Small intestine (tissue), 16 donors: ENCODE data around the gene SPC24. TPM values are rescaled to one million over a fixed set of nuclear protein-coding genes. Genes with fewer than 3 reads are reported as not detected.

ENCODE experiments used
- DNase-seq, 2 donors: peaks; one replicate each; pipeline versions ENCODE4 v3.0.0 to v3.0.0-alpha.2; 2013
- FAIRE-seq: peaks from 2 replicates; lab custom pipeline; 2012; peaks lifted over from hg19 to GRCh38; lab: Jason Lieb, UNC
- H3K27ac ChIP-seq, 3 donors: one replicate each; pipeline ENCODE4 v1.5.1; 2013; ENCODE audit warnings: low read length in 2 of 3, mild to moderate bottlenecking in 2 of 3, control low read depth in 1 of 3, inconsistent platforms in 1 of 3, low read depth in 1 of 3, moderate library complexity in 1 of 3
- H3K27me3 ChIP-seq, 3 donors: one replicate each; pipeline ENCODE4 v1.6.1; 2013; ENCODE audit warnings: low read length in 3 of 3, inconsistent platforms in 1 of 3; ENCODE audit not compliant: control insufficient read depth in 3 of 3, insufficient read depth in 3 of 3
- H3K36me3 ChIP-seq, 3 donors: one replicate each; pipeline ENCODE4 v1.6.1; 2013; ENCODE audit warnings: low read length in 3 of 3, inconsistent platforms in 1 of 3, low read depth in 1 of 3, mild to moderate bottlenecking in 1 of 3, moderate library complexity in 1 of 3; ENCODE audit not compliant: control insufficient read depth in 3 of 3, insufficient read depth in 2 of 3
- H3K4me1 ChIP-seq, 3 donors: one replicate each; pipeline ENCODE4 v1.6.1; 2013; ENCODE audit warnings: low read length in 2 of 3, inconsistent platforms in 1 of 3, low read depth in 1 of 3, mild to moderate bottlenecking in 1 of 3, moderate library complexity in 1 of 3; ENCODE audit not compliant: control insufficient read depth in 3 of 3, insufficient read depth in 2 of 3
- H3K4me3 ChIP-seq, 3 donors: one replicate each; pipeline ENCODE4 v1.5.1; 2013; ENCODE audit warnings: low read length in 3 of 3, control low read depth in 1 of 3, inconsistent platforms in 1 of 3, low read depth in 1 of 3, mild to moderate bottlenecking in 1 of 3, moderate library complexity in 1 of 3
- H3K9me3 ChIP-seq, 2 donors: one replicate each; pipeline ENCODE4 v1.6.1; 2013; ENCODE audit warnings: low read depth in 1 of 2, low read length in 1 of 2; ENCODE audit not compliant: control insufficient read depth in 2 of 2, insufficient read depth in 1 of 2
- WGBS, 3 donors: extraction: QIAGEN DNeasy Blood & Tissue Kit; methylation state at CpG; one replicate each; pipeline ENCODE4 v1.1.7; 2013; 5-methylcytosine and 5-hydroxymethylcytosine counted together
- long read RNA-seq, 10 donors: transcript quantifications; one replicate each; lab custom pipeline, GENCODE V29; 2026
- polyA plus RNA-seq, 4 donors: library from polyadenylated mRNA; stranded (reverse) in 3 of 4; unstranded in 1 of 4; fragments of 200-250 nt in 3 of 4; fragments of 120-200 nt in 1 of 4; gene quantifications; one replicate each; pipeline versions ENCODE4 v1.2.1 to v1.2.3, GENCODE V29; 2013
- donor health status: healthy with polysubstance abuse.
- donor health status: control.
- donor health status: control.
- donor health status: Bipolar disorder and iron deficiency.
- donor health status: healthy.

Gene SPC24
- polyA plus RNA-seq = 10 to 100 TPM in 1 of 4 donors, 1 to 10 TPM in 1, under 1 TPM in 2; 0.27 to 10.9 (median 4.2) TPM
- long read RNA-seq, donor 1 = 0 reads
- long read RNA-seq, donor 2, partial matches to known transcripts = 0 of 2 reads
- long read RNA-seq, donor 2, other reads (novel, unspliced or antisense) = 0 of 2 reads
- long read RNA-seq, donor 3, partial matches to known transcripts = 0 of 1 reads
- long read RNA-seq, donor 3, other reads (novel, unspliced or antisense) = 0 of 1 reads
- long read RNA-seq, donor 4, partial matches to known transcripts = 0 of 1 reads
- long read RNA-seq, donor 4, other reads (novel, unspliced or antisense) = 0 of 1 reads
- long read RNA-seq, donor 5 = 0 reads
- long read RNA-seq, donor 6, partial matches to known transcripts = 23 of 24 reads
- long read RNA-seq, donor 6, other reads (novel, unspliced or antisense) = 0 of 24 reads
- long read RNA-seq, donor 7, transcript SPC24-206 (5 exons, 2,315 nt) = major isoform, 11 of 12 reads
- long read RNA-seq, donor 7, partial matches to known transcripts = 0 of 12 reads
- long read RNA-seq, donor 7, other reads (novel, unspliced or antisense) = 0 of 12 reads
- long read RNA-seq, donor 8, partial matches to known transcripts = 10 of 10 reads
- long read RNA-seq, donor 8, other reads (novel, unspliced or antisense) = 0 of 10 reads
- long read RNA-seq, donor 9 = 0 reads
- long read RNA-seq, donor 10, partial matches to known transcripts = 0 of 3 reads
- long read RNA-seq, donor 10, other reads (novel, unspliced or antisense) = 0 of 3 reads

DNA sequence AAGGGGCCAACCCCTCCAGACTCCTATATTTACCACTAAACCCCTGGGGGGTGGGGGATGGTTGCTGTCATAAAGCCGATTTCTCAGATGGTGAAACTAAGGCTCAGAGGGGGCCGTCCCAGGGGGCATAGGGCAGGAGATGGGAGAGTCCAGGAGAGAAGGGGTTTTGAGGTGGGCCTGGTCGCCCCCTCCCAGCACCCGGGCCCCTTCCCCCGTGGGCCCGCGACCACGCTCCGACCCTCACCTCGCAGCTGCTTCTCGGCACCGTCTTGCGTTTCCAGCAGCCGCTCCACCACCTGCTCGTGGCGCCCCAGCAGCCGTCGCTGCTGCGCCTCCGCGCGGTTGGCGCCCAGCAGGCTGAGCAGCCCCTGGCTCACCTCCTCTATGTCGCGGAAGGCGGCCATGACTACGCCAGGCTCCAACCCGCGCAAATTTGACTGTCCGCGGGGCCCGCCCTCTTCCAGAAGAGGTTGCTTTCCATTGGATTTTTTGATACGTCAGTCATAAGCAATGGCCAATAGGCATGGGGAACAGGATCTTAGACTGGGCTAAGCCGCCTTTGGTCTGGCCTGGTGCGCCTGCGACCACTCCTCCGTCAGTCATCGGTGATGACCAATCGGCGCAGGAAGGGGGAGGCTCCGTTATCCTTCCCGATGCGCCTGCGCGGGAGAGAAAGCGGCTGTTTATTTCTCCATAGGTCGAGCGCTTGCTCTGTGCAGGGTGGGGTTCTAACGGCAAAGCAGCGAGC lies at the start of gene SPC24:
Gene SPC24, minus strand, starts transcription at position 410 of the 748 bp plus-strand sequence. Its CDS starts 6 bp downstream, at position 404.
- 0 to 1% (median 1%) methylated on average over 48 to 50 of the region's 50 CpGs for WGBS, 3 donors
- Histone ChIP-seq H3K27me3 (no peaks in the 10 kb centered on the region), H3K4me3 (peak within 1 kb of the TSS; percentile 54 to 71 (median 66)), H3K4me1 (peaks cover 0 to 12% (median 0%) of the 10 kb centered on the region in 3 donors), H3K27ac (peak within 1 kb of the TSS in 2 of 3 donors; percentile 39 to 52), H3K36me3 (peaks cover 0 to under 1% (median 0%) of the 10 kb centered on the region in 3 donors), H3K9me3 (peaks cover 0 to 1% of the 10 kb centered on the region in 2 donors)
- DNase-seq (peak; percentile 97 to 98), FAIRE-seq (no peak)

GRCh38 chr19:11204943-11205349 lies 49.4 kb upstream of the SPC24 start:
- FAIRE-seq = no peak
- no peaks in the 10 kb centered on the region for H3K27me3 ChIP-seq
- peaks cover 0 to 3% (median 0%) of the 10 kb centered on the region in 3 donors for H3K4me1 ChIP-seq
- whole genome bisulfite sequencing, 3 donors = 49 to 67% (median 61%) methylated on average over 5 of the region's 5 CpGs
- no peak for DNase-seq
- no peak overlapping the region for H3K4me3 ChIP-seq
- peaks cover 0 to 78% (median 3%) of the 10 kb centered on the region in 3 donors for H3K36me3 ChIP-seq
- no peaks in the 10 kb centered on the region for H3K9me3 ChIP-seq
- no peak overlapping the region for H3K27ac ChIP-seq

DNA sequence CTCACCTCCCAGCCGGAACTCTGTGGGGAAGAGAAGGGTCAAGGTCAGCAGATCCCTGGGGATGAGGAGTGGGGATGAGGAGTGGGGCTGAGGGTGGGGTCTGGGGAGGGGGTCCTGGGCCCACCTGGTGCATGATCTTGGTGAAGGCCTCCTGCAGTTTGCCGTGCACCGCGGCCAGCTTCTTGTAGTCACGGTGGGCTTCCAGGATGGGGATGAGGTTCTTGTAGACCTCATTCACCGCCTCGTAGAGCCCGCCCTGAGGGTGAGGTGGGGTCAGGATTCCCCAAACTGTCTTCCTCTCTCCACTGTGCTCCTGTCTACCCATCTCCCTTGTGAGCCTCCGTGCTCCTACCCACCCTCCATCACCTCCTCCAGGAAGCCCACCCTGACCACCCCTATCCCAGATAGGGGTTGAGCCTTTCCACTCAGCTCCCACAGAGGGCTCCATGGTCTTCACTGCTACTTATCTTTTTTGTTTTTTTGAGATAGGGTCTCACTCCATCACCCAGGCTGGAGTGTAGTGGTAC lies 48.6 kb upstream of the SPC24 start:
- DNase-seq (no peak), FAIRE-seq (no peak)
- Histone ChIP-seq H3K9me3 (no peaks in the 10 kb centered on the region), H3K27me3 (no peaks in the 10 kb centered on the region), H3K4me3 (no peak overlapping the region), H3K4me1 (peaks cover 0 to 3% (median 0%) of the 10 kb centered on the region in 3 donors), H3K36me3 (peaks cover 0 to 81% (median 3%) of the 10 kb centered on the region in 3 donors), H3K27ac (peak overlapping the region in 2 of 3 donors; percentile 21 to 38)
- WGBS, 3 donors = 78 to 90% (median 81%) methylated on average over 8 to 9 of the region's 9 CpGs

- FAIRE-seq (no peak), DNase-seq (peak; percentile 19 to 30)
- Histone ChIP-seq H3K27me3 (no peaks in the 10 kb centered on the region), H3K9me3 (no peaks in the 10 kb centered on the region), H3K36me3 (peaks cover 0 to 79% (median 3%) of the 10 kb centered on the region in 3 donors), H3K27ac (peak overlapping the region in 2 of 3 donors; percentile 57 to 83), H3K4me3 (no peak overlapping the region), H3K4me1 (peaks cover 0 to 3% (median 0%) of the 10 kb centered on the region in 3 donors)
- WGBS, 3 donors = 47 to 67% (median 63%) methylated on average over 15 to 17 of the region's 17 CpGs
These were observed 47.9 kb upstream of the SPC24 start for GRCh38 chr19:11203194-11204075.

GRCh38 chr19:11202488-11203193 lies 47.1 kb upstream of the SPC24 start:
- H3K27ac ChIP-seq = peak overlapping the region in 2 of 3 donors; percentile 57 to 83
- H3K4me1 ChIP-seq = peaks cover 0 to 6% (median 0%) of the 10 kb centered on the region in 3 donors
- no peak overlapping the region for H3K4me3 ChIP-seq
- FAIRE-seq (no peak), DNase-seq (no peak)
- no peaks in the 10 kb centered on the region for H3K27me3 ChIP-seq
- peaks cover 0 to 74% (median 3%) of the 10 kb centered on the region in 3 donors for H3K36me3 ChIP-seq
- no peaks in the 10 kb centered on the region for H3K9me3 ChIP-seq
- WGBS, 3 donors = 81 to 86% (median 85%) methylated on average over 20 of the region's 20 CpGs

DNA sequence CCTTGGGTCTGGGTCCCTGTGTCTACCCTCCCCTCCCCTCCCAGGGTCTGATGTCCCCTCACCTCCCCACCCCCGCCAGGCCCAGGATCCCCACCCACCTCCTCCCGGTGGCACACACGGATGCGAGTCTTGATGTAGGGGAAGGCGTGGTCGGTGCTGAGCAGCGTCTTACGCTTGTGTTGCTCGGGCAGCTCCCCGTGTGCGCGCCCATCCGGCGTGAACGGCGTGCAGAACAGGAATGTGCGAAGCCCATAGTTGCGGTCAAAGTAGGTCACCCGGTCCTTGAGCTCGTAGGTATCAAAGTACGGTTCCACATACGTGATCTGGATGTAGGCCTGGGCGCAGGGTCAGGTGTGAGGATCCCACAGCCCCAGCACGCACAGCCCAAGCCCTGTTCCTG lies 46.2 kb upstream of the SPC24 start:
- H3K4me3 ChIP-seq = no peak overlapping the region
- FAIRE-seq = no peak
- H3K9me3 ChIP-seq = no peaks in the 10 kb centered on the region
- 91 to 95% (median 93%) methylated on average over 24 of the region's 24 CpGs for WGBS, 3 donors
- peaks cover 0 to 6% (median 0%) of the 10 kb centered on the region in 3 donors for H3K4me1 ChIP-seq
- H3K27ac ChIP-seq = no peak overlapping the region
- peaks cover 0 to 73% (median 3%) of the 10 kb centered on the region in 3 donors for H3K36me3 ChIP-seq
- no peaks in the 10 kb centered on the region for H3K27me3 ChIP-seq
- DNase-seq = no peak

DNA sequence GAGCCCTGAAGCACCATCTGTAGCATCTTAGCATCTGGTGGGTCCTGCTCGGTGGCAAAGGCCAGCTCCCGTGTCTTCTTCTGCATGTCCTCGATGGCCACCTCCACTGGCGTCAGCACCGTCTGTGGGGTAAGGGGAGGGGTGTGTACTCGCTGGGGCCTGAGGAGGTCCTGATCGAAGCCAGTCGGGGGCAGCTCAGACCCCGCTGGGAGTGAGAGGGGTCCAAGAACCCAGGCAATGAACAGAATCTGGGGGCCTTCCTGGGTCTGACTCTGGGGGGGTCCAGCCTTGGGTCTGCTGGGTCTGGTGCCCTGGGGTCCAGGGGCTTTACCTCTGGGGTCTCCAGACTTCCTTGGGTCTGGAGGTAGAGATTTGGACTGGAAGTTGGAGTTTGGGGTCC lies 45.3 kb upstream of the SPC24 start:
- Histone ChIP-seq H3K4me1 (peaks cover 0 to 6% (median 2%) of the 10 kb centered on the region in 3 donors), H3K27ac (no peak overlapping the region), H3K4me3 (no peak overlapping the region), H3K9me3 (no peaks in the 10 kb centered on the region), H3K36me3 (peaks cover 0 to 69% (median 3%) of the 10 kb centered on the region in 3 donors), H3K27me3 (no peaks in the 10 kb centered on the region)
- DNase-seq (no peak), FAIRE-seq (no peak)
- 84 to 94% (median 90%) methylated on average over 8 to 9 of the region's 9 CpGs for WGBS, 3 donors
